Mucosa of gallbladder (tissue), 1 donor: ENCODE results near the gene HDAC8. TPM values are rescaled to one million over a fixed set of nuclear protein-coding genes. Genes with fewer than 3 reads are reported as not detected.
"Not testable (repeated sequence)": the region's sequence is repeated elsewhere in the genome, so short reads cannot be mapped to it uniquely, and the experiment has no call there.

Experiments used
- DNase-seq: peaks from one replicate; pipeline ENCODE4 v3.0.0-alpha.2; 2020; ENCODE audit warnings: low spot score
- total RNA-seq: library from RNA; stranded (reverse); gene quantifications from one replicate; pipeline ENCODE4 v1.2.1, GENCODE V29; 2021
- donor health status: DM: no; HTN: no; CAD: no.

HDAC8 gene
- total RNA-seq, 1 donor from 2014 or later = 28.7 TPM

DNA sequence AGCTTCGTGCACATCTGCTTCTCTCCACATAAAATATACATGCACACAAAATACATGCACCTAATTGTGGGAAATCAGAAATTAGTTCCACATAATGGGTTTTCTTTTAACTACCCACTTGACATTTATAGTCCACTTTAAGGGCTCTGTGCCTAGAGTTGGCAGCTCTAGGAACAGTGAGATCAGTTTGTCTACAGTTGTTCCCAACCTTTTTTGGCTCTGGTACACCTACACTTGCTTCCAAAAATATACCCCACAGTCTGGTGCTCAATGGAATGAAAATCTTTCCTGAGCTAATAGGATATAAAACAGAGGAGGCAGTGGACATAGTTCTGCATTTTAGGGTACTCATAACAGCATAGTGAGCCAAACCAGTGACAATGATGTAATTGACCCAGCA is 36.1 kb downstream of the HDAC8 start:
- DNase-seq = no peak

DNA sequence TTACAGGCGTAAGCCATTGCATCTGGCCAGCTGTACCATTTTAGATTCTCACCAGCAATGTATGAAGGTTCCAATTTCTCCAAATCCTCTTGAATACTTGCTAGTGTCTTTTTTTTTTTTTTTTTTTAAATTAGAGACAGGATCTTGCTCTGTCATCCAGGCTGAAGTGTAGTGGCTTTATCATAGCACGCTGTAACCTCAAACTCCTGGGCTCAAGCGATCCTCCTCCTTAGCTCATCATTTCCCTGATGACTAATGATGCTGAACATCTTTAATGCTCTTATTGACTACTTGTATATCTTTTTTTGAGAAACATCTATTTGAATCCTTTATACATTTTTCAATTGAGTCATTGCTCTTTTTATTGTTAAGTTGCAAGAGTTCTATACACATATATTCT is 40.3 kb downstream of the HDAC8 start:
- no peak for DNase-seq

DNA sequence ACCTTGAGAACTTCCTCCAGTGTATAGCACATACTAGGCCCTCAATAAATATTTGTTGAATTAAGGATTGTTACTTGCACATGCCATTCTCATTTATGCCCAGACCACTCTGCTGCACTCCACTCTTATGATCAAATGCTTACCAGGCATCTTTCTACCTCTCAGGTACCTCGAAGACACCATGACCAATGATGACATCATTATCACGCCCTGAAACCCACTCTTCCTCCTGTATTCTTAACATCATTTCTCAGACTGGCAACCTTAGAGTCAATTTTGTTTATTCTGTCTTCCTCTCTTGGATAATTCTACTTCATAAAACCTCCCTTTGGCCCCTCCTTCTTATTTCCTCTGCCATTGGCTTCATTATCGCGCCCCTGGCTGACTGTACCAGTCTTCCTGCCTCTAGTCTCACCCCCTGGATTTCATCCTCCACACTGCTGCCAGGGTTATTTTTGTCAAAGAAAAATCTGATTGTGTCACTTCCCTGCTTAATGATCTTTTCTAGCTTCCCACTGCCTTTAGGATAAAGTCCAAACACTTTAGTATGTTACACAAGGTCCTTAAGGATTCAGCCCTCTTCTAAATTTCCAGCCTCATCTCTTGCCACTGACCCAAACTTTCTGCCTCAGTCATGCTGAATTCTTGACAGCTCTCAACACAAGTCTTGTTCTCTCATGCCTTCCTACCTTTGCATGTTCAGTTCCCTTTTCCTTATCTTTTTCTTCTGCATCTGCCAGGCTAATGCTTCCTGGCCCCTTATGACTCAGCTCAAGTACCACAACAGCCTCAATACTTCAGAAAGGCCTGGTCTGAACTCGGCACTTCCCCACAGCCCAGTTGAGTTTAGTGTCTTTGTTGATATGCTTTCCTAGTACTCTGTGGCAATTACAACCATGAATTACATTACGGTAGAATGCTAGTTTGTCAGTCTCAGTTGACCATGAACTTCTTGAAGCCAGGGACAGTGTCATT is 45.8 kb downstream of the HDAC8 start:
- DNase-seq = no peak

DNA sequence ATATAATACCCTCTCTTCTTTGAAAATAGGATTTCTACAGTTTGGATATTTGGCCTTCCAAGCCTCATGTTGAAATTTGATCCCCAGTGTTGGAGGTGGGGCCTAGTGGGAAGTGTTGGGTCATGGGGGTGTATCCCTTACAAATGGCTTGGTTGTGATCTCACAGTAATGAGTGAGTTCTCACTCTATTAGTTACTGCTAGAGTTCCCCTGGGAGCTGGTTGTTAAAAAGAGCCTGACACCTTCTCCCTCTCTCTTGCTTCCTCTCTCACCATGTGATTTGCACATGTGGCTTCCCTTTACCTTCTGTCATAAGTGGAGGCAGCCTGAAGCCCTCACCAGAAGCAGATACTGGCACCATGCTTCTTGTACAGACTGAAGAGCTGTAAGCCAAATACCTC is 73.9 kb downstream of the HDAC8 start:
- no peak for DNase-seq

DNA sequence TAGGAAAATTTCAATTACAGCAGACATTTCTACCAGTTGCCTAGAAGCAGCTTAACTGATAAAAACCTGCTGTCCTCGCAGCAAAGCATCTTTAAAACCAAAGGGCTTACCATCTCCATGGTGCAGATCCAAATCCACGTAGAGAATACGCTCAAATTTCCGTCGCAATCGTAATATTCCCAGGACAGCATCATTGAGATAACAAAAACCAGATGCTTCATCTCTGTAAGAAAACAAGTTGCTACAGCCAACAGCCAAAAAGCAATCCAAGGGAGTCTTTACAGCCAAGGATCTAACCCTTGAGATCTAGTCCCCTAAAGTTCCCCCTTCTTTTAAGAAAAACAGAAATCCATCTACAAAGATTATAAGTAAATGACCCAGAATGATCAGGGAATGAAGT is 77.6 kb downstream of the HDAC8 start:
- DNase-seq = no peak

DNA sequence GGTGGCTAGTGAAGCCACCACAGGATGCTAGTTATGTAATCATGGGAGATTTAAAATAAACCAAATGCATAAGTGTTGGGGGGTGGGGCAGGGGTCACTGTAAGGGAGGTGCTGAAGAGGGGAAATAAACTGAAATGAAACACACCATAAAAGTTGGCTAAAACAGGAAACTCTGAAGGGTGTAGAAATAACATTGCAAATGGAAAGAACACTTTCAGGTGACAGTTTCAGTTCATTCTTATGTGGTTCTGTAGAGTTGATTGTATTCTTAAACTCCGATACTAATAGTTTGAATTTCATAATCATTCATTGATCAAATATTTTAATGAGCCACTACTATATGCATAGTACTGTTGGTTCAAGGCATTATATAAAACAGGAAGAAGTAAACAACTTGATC is 80.1 kb downstream of the HDAC8 start:
- no peak for DNase-seq

DNA sequence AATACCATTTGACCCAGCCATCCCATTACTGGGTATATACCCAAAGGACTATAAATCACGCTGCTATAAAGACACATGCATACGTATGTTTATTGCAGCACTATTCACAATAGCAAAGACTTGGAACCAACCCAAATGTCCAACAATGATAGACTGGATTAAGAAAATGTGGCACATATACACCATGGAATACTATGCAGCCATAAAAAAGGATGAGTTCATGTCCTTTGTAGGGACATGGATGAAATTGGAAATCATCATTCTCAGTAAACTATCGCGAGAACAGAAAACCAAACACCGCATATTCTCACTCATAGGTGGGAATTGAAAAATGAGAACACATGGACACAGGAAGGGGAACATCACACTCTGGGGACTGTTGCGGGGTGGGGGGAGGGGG is 82.4 kb downstream of the HDAC8 start:
- not testable (repeated sequence) for DNase-seq

DNA sequence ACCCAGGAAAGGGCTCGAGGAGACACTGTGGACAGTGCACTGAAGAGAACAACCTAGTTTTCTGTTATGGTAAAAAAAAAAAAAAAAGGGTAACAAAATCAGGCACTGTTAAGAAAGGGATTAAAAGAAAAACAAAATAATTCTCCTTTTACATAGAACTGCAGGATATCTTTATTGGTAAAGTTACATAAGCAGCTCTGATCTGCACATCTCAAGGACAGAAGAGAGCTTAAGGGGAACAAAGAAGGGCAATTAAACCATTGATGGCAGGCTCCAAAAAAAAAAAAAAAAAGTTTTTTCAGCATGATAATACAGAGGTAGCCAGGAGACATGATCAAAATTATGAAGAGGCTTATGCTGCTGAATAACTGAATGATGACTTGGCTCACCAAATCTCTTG is 85.0 kb downstream of the HDAC8 start:
- no peak for DNase-seq

DNA sequence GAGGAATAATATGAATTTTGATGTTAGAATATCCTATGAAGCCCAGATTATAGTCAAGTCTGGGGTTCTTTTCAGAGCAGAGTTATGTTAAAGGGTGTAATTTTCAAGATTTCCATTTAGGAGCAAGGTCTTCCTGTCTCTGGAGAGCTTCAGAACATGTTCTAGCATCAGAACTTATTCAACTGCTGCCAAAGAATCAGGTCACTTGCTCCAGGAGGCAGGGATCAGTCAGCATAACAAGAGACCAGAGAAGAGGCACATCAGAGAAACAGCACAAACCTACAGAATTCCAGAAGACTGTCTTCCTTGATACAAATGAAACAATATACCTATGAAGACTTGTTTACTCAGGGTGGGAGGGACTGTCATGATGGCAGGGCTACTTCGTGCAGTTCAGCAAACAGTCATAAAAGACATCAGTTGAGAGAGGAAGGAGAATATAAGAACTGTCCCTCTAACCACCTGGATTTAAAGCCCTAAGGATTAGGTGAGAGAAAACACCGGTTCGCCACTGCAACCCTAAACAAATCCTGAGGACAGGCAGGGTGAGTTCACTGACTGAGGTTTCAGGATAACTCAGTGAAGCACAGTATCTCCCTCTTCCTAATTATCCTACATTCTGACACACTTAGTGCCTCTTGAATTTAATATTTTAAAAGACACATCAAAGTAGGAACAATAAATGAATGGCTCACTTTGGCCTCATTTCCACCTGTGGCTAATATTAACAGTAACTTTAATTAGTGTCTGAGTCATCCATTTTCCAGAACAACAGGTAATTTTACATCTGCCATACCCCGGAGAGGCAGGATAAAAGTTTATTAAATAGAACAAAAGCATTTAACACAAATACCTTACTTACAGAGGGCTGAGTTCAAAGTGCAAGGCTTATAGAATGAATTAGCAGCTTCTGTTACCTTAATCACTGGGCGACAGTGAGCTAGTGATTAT is 93.0 kb downstream of the HDAC8 start:
- no peak for DNase-seq

DNA sequence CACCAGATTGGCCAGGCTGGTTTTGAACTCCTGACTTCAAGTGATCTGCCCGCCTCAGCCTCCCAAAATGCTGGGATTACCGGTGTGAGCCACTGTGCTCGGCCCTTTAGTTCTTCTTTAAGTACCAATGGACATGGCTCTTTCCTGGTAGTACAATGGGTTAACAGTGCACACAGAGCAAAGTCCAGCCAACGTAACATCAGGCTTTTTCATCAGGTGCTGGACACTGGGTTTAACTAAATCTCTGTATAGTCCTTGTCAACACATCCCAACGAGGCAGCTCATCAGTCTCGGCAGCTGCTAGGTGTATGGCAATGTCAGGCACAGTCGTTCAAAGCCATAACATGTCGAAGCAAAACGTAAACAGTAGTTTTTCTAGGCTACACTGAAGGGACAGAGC is 93.8 kb downstream of the HDAC8 start:
- DNase-seq = peak; percentile 12

DNA sequence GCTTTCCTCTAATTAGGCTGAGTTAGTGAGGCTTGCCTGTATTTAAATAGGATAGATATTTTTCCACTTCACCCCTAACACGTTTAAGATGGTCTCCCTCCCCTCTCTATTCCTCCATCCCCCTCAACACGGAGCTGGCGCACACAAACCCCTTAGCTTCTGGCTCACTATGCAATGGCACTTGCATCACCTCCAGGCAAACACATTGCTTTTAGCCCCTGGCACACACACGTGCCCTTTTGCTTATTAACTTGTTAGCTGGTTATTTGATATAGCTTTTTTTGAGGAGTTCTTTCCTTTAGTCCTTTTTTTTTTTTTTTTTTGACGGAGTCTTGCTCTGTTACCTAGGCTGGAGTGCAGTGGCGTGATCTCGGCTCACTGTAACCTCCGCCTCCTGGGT is 94.3 kb downstream of the HDAC8 start:
- no peak for DNase-seq

DNA sequence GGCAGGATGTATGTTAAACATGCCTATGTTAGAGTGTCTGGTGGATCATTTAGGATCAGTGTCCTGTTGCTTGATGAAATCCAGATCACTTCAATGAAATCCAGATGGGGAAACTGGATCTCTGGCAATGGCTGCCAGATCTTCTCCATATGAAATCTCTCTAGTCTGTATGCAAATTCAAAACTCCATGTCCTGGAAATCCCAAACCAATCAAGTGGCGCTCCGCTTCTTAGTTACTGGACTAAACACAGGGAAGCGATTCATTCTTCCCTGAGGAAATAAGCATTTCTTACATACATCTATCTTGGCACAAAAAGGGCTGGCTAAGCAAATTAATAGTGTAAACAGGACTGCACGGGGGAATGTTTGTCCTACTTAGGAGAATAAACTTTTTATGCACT is 94.9 kb downstream of the HDAC8 start:
- no peak for DNase-seq

DNA sequence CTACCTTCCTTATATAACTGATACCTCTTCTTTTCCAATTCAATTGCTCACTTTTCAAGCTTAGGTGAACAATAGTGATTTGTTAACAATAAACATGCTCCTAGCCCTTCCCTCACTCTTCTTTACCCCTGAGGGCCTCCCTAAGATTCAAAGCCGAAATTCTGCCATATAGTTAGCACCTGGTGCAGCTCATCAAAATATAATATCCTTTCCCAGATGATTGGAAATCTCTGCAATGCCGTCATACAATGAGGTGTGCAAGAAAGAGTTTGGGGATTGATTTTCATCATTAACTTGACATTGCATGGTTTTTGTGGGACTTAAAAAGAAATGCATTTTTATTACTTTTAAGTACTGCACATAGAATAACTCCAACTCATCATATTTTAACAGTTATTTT is 95.3 kb downstream of the HDAC8 start:
- no peak for DNase-seq

DNA sequence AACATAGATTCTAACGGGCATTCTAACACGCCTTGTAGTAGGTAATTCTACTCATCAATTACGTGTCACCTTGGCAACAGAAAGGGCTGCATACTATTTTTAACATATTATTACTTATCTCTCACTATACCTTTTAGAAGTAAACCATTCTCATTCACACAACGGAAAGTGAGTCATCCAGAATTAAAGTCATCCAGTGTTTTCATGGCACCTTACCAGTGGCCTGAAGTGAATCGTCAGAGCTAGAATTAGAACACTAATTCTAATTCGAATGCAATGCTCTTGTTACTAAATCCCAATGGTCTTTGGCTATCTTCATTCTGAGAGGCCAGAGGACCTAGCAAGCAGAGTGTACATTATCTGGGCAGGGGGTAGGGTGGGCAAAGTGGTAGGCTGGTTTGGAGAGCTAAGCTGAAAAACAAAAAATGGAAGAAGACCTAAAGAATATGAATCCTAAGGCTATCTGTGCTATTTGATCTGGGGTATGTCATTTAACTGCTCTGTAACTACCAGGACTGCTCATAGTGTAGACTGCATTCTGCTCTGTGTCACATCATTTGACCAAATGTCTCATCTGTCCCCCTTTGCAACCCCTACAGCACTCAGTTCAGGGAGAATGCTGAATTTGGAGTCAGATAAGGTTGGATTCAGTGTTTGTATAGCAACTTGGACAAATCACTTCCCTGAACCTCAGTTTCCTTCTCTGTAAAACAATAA is 96.5 kb downstream of the HDAC8 start:
- no peak for DNase-seq

DNA sequence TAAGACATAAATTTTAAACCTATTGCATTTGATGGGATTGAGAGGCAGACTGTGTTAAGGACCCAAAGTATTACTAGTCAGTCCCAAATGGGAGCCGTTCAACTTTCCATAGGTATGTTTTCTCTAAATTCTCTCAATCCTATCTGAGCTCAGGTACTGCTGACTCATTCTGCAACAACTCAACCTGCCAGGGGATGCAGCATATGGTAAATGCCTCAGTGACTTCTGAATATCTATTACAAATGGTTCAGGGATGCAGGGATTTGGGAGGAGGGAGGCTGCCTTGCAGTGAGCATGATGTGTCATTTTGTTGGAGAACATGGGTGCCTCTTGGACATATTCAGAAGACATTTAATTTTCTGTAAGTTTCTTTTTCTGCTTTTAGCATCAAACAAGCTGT is 97.3 kb downstream of the HDAC8 start:
- no peak for DNase-seq

DNA sequence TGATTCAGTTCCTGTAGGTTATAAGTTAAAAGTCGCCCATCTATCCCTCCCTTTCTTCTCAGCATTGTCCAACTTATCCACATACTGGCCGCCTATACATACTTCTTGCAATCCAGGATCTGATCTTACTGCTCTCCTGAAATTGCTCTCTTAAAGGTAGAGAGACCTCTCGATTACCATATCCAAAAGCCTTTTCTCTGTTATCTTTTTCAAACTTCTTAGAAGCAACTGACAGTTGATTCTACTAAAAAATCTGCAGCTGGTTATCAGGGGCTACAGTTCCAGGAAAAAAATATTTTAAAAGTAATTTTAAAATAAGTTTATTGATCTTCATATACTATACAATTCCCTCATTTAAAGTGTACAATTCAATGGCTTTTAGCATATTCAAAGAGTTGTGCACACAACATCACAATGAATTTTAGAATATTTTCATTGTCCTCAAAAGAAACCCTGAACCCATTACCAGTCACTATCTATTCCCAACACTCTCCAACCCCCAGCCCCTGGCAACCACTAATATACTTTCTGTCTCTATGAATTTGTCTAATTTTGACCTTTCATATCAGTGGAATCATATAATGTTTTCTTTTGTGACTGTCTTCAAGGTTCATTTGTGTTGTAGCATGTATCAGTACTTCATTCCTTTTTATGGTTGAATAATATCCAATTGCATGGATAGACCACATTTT is 102.0 kb downstream of the HDAC8 start:
- DNase-seq = no peak

DNA sequence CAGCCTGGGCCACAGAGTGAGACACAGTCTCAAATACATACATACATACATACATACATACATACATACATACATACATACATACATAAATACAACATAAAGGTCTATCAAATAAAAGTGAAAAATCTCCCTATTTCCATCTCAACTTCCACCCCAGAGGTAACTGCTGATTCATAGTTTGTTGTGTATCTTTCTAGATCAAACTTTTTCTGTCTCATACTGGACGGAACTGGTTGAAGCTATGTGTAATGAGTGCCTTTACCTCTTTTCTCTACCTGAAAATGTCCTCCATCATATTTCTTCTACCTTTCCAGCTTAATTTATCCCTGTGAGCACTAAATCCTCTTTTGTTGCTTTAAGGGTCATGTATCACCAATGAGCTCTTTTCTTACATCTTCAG is 102.5 kb downstream of the HDAC8 start:
- DNase-seq = no peak

DNA sequence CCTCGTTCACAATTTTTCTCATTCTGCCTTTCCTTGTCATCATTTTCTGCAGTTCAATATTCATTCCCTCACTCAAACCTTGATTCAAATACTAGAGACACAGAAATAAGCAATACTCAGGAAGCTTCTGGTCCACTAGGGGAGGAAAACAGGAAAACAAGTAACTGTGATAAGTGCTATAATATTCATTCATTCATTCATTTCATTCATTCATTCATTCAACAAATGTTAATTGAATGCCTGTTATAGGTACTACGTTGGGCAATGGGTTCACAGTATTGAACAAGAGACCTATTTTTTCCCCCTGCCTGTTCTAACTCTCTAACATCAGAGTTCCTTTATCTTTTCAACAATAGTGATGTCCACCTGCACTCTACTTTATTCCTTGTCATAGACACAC is 104.0 kb downstream of the HDAC8 start:
- DNase-seq = no peak

DNA sequence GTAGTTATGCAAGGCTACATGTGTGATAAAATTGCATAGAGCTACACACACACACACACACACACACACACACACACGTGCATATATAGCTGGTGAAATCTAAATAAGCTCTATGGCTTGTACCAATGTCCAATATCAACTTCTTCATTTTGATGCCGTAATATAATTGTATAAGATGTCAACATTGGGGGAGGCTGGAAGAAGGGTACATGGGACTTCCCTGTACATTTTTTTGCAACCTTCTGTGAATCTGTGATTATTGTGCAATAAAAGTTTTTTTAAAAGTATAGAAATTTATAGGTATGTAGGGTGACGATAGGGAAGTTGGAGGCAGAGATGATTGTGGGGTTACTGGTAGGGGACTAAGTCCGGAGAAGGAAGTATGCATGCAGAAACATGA is 105.5 kb downstream of the HDAC8 start:
- no peak for DNase-seq

DNA sequence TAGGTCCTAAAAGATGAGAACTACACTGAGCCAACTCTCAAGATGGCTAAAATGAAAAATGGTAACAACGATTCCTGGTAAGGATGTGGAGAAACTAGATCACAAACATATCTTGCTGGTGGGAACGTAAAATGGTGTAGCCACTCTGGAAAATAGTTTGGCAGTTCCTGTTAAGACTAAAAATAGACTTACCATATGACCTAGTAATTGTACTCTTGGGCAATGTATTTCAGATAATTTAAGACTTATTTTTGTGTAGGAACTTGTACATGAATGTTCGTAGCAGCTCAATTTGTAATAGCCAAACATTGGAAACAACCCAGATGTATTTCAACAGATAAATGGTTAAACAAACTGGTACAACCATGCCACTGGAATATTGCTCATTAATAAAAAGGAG is 106.2 kb downstream of the HDAC8 start:
- no peak for DNase-seq

DNA sequence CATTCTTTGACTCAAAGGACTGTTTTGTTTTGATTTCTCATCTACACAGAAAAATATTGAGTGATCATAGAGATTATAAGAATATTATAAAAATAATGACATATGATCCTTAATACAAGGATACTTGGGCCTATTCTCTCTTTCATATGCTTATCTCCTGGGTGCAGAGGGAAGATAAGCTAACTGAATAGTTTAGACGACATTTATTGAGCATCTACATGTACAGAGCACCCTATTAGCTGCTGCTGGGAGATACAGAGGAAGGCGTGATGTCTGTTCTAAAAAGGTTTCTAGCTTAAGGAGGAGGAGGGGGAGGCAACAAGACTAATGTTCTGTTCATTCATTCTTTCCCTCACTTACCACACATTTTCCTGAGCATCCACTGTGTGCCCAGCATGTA is 106.8 kb downstream of the HDAC8 start:
- DNase-seq = no peak
